T-helper 1 cell (primary cell): Measurements from ENCODE around the gene LAMC1.
"Not testable (repeated sequence)": the region's sequence is repeated elsewhere in the genome, so short reads cannot be mapped to it uniquely, and the experiment has no call there.

Source experiments
- DNase-seq, 5 donors: peaks; one replicate each; pipeline ENCODE4 v3.0.0-alpha.2; 2012 to 2020

LAMC1 gene

DNA sequence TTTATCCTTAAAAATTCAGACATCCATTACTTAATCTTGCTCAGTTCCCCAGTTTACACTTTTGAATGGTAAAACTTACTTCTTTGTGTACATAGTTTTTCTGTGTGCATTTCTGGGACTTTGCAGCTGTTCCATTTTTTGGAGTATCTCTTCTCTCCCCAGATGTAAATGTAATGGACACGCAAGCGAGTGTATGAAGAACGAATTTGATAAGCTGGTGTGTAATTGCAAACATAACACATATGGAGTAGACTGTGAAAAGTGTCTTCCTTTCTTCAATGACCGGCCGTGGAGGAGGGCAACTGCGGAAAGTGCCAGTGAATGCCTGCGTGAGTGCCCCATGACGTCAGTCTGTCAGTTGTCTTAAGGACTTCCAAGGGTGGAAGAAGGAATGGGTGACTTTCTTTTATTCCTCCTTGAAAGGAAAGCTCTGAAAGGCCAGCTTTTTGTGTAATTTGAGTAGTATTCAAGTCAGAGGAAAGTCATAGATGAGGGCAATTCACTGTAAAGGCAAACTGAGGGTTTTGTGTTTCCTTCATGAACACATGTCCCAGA lies 87.2 kb downstream of the LAMC1 start:
- DNase-seq: no peak

DNA sequence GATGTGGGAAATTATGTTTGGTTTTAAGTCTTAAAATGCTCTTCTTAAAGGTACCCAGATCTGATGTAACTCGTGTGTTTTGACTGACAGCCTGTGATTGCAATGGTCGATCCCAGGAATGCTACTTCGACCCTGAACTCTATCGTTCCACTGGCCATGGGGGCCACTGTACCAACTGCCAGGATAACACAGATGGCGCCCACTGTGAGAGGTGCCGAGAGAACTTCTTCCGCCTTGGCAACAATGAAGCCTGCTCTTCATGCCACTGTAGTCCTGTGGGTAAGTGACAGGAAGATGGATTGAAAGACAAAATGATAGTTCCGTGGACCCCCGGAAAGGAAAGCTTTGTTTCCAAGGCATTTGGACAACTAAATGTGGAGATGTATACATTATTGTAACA lies 91.2 kb downstream of the LAMC1 start:
- DNase-seq: no peak

DNA sequence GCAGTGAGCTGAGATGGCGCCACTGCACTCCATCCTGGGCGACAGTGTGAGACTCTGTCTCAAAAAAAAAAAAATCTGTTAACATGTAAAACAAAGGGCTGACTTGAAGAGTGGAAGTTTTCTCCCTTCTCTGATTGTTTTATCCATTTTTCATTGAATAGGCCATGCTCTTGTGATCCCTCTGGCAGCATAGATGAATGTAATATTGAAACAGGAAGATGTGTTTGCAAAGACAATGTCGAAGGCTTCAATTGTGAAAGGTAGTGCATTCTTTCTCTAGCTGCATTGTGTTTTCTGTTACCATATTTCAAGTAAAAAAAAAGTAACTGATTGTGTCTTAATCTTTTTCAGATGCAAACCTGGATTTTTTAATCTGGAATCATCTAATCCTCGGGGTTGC lies 93.2 kb downstream of the LAMC1 start:
- no peak for DNase-seq

DNA sequence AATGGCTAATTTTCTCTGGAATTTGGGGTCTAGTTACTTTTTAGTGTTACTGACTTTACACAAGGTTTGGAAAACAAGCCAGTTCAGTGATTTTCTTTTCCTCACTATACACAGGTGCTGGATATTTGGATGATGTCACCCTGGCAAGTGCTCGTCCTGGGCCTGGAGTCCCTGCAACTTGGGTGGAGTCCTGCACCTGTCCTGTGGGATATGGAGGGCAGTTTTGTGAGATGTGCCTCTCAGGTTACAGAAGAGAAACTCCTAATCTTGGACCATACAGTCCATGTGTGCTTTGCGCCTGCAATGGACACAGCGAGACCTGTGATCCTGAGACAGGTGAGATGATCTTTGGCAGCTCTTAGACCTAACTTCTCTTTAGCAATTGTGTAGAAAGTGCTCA lies 98.4 kb downstream of the LAMC1 start:
- DNase-seq: no peak

DNA sequence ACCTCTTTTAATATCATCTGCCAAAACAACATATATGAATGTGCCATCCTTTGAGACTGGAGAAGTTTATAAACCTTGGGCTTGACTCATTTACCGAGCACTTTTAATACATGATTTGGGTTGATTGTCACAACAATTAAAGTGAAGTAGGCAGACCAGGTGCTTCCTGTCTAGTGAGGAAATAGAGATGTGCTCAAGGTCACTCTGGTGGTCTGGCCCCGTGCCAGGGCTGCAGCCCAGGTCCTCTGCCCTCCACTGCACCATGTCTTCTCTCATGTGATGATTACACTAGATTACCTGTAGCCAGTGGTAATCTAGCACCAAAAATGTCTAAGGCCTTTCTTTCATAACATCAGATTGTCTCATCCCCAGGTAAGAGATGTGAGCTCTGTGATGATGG lies 101.0 kb downstream of the LAMC1 start:
- no peak for DNase-seq

DNA sequence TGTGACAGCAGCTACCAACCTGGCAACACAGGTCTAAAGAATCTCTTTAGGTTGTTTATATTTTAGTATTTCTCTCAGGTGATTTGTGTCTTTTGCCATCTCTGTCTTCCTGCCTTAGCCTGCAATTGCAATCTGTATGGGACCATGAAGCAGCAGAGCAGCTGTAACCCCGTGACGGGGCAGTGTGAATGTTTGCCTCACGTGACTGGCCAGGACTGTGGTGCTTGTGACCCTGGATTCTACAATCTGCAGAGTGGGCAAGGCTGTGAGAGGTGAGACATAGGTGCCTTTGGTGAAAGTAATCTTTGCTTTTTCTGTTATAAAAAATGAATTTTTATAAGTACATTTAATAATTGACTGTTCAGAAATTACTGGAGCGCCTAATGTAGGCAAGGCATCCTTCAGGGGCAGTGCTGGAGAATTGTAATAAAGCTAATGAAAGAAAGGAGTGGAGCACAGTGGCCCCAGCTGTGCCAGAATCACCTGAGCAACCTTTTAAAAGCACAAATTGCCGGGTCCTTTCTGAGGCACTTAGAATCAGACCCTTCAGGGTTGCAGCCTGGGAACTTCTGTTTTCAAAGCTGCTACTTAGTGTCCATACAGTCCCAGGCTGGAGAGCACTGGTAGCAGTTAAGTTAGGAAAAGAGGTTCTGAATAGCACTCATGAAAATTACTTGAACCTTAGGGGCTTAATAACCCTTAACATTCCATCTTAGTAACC lies 102.2 kb downstream of the LAMC1 start:
- no peak for DNase-seq

DNA sequence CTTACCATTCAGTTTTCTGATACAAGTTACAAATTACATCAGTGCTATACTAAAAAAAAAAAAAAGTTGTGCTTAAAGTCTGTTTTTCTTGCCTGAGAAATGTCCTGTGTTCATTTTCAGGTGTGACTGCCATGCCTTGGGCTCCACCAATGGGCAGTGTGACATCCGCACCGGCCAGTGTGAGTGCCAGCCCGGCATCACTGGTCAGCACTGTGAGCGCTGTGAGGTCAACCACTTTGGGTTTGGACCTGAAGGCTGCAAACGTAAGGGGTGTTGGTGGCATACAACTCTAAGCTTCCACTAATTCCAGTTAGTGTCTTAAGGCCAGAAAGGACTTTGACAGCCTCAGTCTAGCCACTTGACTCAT lies 102.8 kb downstream of the LAMC1 start:
- DNase-seq: no peak

DNA sequence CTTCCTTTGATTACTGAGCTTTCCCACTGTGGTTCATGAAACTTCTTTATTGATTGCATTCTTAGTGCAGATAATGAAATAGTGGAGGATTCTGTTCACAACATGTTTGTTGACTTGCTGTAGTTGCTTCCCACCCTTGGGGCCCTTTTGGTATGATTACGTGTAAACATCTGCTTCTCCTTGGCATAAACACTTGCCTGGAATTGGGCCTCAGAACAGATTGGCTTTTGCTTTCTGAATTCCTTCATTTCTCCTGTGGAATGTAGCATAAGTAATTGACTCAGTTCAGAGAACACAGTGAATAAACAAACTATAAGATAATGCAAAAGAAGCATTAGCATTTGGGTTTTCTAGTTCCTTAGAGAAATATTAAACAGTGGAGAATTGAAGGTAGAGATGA lies 103.3 kb downstream of the LAMC1 start:
- no peak for DNase-seq

DNA sequence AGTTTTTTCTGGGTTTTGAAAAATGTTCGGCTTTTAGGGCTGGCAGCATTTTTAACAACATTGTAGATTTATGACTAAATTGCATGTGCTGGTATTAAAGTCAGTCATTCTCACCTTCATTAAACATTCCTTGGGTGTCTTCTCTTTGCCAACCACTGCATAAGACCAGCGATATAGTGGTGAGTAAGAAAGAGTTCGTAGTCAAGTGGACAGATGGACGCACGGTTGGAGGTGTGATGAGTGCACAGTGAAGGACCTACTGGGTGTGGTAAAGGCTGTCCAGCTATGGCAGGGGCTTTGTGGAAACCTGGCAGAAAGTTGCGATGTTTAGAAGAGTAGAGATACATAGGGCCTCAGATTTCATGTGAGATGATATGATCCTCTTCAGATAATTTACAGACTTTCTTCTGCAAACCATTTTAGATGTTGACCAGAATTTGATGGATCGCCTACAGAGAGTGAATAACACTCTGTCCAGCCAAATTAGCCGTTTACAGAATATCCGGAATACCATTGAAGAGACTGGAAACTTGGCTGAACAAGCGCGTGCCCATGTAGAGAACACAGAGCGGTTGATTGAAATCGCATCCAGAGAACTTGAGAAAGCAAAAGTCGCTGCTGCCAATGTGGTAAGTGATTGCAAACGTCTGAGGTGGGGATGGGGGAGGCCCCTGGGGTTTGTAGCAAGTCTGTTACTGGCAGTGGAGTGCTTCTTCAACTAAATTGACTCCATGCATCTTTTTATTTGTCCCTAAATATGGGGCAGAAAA lies 106.9 kb downstream of the LAMC1 start:
- DNase-seq: no peak

DNA sequence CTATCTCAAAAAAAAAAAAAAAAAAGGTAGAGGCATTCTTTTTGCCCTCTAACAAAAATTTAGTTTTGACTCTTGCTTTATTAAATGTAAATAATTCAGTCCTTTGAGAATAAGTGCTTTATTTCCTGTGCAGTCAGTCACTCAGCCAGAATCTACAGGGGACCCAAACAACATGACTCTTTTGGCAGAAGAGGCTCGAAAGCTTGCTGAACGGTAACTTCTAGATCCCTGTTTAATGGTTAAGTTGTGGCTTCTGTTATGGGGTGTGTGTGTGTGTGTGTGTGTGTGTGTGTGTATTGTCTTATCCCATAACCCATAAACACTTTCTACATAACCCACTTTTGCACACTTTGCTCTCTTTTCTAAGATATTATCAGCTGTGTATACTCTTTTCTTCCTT lies 107.9 kb downstream of the LAMC1 start:
- no peak for DNase-seq

DNA sequence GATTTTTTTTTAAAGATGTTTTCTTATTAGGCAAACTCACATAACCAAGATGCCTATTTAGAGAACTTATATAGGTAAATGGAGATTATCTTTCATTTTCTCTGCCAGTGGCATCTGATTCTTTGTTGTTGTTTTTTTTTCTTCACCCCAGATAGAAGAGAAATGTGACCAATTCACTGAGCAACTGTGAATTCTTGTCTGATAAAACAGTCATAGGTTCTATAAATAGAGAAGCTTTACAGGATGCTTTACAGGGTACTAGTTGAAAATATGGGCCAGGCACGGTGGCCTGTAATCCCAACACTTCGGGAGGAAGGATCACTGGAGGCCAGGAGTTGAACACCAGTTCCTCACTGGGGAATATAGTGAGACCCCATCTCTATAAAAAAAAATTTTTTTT lies 112.1 kb downstream of the LAMC1 start:
- DNase-seq: no peak

DNA sequence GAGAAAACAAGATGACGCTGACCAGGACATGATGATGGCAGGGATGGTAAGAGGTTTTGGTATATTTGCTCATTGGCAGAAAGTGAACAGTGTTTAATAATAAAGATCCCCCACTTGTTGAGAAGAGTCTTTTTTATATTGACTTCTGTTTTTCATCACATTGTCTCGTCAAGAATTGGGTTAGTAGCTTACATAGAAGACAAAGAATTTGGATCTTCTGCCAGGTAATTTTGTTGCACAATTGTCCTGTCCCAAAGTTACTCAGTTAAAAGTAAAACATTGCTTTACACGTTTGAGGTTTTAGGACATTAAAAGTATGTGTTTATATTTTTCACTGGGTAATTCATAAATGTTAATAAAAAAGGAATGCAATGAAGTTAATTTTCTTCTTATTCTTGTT lies 114.6 kb downstream of the LAMC1 start:
- DNase-seq: no peak

DNA sequence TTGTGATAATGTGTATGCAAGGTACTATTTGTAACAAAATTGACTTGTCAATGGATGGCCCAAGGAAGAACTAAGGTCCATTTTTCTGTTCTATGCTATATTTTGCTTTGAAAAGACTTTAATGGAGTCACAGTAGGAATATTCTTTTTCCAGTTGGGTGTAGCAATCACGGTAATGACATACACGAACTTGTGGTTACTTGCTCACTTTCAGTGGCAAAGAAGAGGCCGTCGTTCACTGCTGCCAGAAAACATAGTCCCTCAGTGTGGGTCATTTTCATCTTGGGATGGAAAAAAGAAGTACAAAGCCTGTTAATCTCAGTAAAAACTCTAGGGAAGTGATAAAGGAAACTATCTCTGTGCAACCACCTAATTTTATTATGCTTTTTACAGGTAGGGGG lies 115.1 kb downstream of the LAMC1 start:
- no peak for DNase-seq

DNA sequence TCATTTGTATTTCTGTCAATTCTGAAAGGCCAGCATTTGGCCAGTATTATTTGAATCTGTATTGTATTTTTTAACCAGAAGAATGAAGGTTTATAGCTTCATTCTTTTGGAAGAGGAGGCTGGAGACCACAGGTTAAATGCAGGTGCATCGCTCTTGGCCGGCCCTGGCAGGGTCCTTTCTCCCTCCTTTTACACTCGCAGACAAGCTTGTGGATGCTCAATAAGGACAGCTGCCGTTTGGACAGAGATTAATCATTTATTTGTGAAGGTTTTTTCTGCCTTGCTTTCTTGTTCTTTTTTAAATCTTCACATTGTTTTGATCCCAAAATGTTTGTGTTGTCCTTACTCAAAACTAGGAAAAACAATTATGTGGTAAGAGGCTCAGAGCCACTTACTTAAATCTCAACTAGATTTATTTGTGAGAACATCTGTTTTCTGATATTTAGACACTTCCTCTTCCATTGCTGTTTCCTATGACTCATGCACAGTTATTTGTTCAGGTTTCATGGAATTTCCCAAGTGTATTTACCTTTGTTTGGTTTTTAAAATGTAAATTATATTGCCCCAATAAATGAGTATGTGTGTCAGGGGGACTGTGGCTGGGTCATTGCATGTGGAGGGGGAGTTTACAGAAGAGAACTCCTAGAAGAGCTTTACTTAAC lies 116.2 kb downstream of the LAMC1 start:
- no peak for DNase-seq

DNA sequence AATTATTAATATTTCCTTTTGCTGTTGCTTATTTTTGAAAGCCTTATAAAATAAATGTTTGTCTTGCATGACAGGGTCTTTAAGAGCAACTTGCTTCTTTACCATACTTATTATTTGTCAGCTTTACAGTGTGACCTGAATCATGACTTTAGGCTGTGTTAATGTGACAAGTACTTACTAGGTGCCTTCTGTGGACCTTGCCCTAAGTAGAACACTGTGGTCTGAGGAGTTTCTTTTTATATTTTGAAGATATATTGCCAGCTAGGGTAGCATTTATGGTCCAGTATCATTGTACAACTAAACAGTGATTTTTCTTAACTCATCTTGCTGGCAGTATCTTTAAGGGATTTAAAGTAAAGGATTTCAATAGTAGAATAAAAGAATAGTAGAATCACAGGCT lies 117.4 kb downstream of the LAMC1 start:
- DNase-seq: no peak

DNA sequence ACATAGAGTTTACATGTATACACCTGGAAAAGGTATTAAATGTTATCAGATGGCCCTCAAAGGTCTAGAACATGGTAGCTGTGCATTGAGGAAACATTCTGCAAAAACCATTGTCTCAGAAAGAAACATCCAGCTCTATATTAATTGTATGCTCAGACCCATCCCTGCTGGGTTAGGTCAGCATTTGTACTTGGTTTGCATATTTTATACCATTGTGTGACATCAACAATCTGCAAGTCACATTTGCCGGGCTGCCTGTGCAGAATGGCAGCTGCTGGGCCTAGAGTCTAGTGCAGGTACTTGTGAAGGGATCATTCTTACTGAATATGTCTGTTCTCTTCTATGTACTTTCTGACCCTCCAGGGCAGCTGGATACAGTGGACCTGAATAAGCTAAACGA lies 119.0 kb downstream of the LAMC1 start:
- no peak for DNase-seq

DNA sequence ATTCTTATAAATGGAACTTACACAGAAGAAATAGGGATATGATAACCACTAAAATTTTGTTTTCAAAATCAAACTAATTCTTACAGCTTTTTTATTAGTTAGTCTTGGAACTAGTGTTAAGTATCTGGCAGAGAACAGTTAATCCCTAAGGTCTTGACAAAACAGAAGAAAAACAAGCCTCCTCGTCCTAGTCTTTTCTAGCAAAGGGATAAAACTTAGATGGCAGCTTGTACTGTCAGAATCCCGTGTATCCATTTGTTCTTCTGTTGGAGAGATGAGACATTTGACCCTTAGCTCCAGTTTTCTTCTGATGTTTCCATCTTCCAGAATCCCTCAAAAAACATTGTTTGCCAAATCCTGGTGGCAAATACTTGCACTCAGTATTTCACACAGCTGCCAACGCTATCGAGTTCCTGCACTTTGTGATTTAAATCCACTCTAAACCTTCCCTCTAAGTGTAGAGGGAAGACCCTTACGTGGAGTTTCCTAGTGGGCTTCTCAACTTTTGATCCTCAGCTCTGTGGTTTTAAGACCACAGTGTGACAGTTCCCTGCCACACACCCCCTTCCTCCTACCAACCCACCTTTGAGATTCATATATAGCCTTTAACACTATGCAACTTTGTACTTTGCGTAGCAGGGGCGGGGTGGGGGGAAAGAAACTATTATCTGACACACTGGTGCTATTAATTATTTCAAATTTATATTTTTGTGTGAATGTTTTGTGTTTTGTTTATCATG lies 120.5 kb downstream of the LAMC1 start:
- DNase-seq: no peak

DNA sequence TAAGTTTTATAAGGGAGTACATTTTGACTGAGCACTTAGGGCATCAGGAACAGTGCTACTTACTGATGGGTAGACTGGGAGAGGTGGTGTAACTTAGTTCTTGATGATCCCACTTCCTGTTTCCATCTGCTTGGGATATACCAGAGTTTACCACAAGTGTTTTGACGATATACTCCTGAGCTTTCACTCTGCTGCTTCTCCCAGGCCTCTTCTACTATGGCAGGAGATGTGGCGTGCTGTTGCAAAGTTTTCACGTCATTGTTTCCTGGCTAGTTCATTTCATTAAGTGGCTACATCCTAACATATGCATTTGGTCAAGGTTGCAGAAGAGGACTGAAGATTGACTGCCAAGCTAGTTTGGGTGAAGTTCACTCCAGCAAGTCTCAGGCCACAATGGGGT lies 121.5 kb downstream of the LAMC1 start:
- no peak for DNase-seq

DNA sequence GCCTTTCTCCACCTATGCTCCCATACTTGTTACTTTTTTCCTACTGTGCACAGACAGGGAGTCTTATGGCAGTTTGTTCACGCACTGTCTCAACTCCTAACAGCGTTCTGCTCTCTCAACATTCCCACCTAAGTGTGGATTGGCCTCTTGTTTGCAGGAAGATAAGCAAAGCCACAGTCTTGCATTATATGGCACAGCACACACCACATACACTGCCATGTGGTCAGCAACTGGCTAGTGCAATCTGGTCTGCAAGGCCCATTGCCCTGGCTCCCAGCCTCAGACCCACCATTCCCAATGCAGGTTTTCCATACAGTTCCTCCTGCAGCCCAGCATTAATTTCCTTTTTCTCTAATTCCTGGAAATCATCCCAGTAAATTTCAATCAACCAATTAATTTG lies 124.5 kb downstream of the LAMC1 start:
- no peak for DNase-seq

DNA sequence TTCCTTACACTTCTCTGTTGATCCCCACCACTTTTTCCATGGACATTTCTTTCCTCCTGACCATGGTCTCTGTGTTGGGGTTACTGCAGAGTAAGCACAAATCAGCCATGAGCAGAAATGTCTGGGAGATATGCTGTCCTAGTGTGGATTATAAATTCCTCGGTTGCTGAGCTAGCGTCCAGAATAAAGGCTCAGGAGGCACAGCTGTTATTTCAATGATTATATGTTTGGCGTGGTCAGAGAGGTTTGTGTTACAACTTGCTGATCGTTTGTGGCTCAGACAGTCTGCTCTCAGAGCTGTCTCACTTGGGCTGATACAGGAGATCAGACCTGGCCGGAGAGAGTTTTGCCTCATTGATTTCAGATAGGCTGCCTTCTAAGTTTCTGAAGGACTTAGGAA lies 125.4 kb downstream of the LAMC1 start:
- no peak for DNase-seq

DNA sequence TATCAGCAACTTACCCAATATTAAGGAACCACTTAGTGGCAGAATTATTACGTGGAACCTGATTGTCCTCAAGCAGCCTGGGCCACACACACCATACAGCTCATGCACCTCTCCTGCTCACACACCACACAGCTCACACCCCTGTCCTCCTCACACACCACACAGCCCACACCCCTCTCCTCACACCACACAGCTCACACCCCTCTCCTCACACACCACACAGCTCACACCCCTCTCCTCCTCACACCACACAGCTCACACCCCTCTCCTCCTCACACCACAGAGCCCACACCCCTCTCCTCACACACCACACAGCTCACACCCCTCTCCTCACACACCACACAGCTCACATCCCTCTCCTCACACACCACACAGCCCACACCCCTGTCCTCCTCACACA lies 126.1 kb downstream of the LAMC1 start:
- DNase-seq: no peak

DNA sequence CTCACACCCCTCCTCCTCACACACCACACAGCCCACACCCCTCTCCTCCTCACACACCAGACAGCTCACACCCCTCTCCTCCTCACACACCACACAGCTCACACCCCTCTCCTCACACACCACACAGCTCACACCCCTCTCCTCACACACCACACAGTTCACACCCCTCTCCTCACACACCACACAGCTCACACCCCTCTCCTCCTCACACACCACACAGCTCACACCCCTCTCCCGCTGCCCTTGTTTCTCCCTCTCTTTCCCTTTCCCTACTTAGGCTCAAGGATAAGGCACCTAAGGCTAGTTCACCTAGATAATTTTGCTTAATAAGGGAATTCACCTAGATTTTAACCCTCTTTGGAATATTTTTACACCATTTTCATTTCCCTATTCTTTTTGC lies 126.8 kb downstream of the LAMC1 start:
- DNase-seq: not testable (repeated sequence)

DNA sequence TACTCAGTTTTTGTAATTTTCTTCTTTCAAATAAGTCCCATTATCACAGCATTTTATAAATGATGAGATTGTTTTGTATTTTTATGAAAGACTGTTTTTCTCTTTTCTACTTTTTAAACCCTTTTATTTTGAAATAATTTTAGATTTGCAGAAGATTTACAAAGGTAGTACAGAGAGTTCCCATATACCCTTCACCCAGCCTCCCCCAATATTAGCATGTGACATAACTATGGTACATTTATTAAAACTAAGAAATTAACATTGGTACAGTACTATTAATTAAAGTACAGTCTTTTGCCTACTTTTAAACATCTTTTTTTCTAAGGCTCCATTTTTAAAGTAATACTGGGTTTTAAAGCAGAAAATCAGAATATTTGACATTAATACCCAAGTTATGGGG lies 127.2 kb downstream of the LAMC1 start:
- no peak for DNase-seq
